WTC11 (cell line): ENCODE data around the gene ANKRD9. TPM values are rescaled to one million over a fixed set of nuclear protein-coding genes. Genes with fewer than 3 reads are reported as not detected.

Experiments used
- microRNA-seq: library from miRNA; unstranded; fragments of <30 nt; microRNA quantifications from one replicate; pipeline ENCODE4 v1.2.0, GENCODE V29; 2022; ENCODE audit warnings: borderline number of aligned reads
- total RNA-seq: library from RNA; stranded (reverse); gene quantifications from 3 replicates; pipeline ENCODE4 v1.2.3, GENCODE V29; 2021

The ANKRD9 gene
- total RNA-seq, 1 experiment from 2014 or later = 63.8 TPM

Small RNA genes lying within 50 kb of the gene (microRNA-seq; reads per million reads assigned to microRNA genes)
- gene MIR4309 = not detected

Other genes with a start within 250 kb of the ANKRD9 start
- 2.0 to 2.7 TPM (median 2.6 TPM) in 3 replicates for gene MOK, start 204.6 kb downstream of the ANKRD9 start, total RNA-seq
- 15.1 to 16.6 TPM (median 15.2 TPM) in 3 replicates for gene ZNF839, start 190.0 kb downstream of the ANKRD9 start, total RNA-seq
- gene CINP, start 146.9 kb downstream of the ANKRD9 start, total RNA-seq = 38.3 to 43.8 TPM (median 39.5 TPM) in 3 replicates
- gene TECPR2, start 146.8 kb downstream of the ANKRD9 start, total RNA-seq = 19.8 to 25.0 TPM (median 21.3 TPM) in 3 replicates
- 25.1 to 25.4 TPM (median 25.4 TPM) in 3 replicates for gene RCOR1, start 82.9 kb upstream of the ANKRD9 start, total RNA-seq